T1000 (cell line): ENCODE measurements around the gene TTLL1.

ENCODE experiments used
- DNase-seq: peaks from one replicate; lab custom pipeline; 2025; ENCODE audit warnings: mixed read lengths; lab: John Stamatoyannopoulos, UW

The TTLL1 gene

DNA sequence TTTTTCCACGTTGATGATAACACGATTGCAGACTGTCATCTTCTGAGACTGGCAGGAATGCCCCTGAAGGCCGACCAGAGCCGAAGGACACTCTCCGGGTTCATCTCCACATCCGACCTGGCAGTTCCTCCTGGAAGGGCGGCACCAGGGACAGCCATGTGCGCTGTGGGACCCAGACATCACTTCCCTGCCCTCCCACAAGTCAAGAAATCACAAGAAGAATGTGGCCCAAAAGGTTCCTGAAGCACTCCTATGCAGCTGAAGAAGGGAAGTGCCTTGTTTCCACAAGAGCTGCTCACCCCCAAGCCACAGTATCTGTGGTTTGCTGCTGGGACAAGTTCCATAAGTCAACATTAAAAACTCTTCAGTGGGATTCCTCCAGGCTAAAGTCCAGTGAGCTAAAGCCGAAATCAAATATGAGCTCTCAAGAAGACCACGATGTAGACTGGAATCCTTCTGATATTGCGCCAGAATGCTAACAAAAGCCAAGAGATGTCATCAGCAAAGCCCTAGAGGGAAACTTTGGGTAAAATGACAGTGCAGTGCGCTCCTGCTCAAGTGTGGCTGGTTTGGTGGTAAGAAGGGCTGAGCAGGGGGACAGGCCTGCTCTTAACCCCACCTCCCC is 95.4 kb downstream of the TTLL1 start:
- DNase-seq = no peak

DNA sequence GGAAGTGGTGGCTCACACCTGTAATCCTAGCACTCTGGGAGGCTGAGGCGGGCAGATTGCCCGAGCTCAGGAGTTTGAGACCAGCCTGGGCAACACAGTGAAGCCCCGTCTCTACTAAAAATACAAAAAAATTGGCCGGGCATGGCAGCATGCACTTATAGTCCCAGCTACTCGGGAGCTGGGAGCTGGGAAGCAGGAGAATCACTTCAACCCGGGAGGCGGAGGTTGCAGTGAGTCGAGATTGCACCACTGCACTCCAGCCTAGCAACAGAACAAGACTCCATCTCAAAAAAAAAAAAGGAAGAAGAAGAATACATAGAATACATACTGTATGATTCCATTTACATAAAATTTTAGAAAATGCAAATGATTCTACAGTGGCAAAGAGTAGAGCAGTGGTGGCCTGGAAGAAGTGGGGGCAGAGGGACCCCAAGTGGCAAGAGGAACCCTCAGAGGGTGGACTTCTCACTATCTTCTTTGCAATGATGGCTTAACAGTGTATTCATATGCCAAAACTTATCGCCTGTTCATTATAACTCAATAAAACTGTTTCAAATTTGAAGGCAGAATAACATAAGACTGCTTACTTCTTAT is 96.2 kb downstream of the TTLL1 start:
- DNase-seq = no peak

GRCh38 chr22:42992092-42992491 is 97.1 kb downstream of the TTLL1 start:
- no peak for DNase-seq

- DNase-seq = no peak
These were observed 98.1 kb downstream of the TTLL1 start for GRCh38 chr22:42991010-42991651.

DNA sequence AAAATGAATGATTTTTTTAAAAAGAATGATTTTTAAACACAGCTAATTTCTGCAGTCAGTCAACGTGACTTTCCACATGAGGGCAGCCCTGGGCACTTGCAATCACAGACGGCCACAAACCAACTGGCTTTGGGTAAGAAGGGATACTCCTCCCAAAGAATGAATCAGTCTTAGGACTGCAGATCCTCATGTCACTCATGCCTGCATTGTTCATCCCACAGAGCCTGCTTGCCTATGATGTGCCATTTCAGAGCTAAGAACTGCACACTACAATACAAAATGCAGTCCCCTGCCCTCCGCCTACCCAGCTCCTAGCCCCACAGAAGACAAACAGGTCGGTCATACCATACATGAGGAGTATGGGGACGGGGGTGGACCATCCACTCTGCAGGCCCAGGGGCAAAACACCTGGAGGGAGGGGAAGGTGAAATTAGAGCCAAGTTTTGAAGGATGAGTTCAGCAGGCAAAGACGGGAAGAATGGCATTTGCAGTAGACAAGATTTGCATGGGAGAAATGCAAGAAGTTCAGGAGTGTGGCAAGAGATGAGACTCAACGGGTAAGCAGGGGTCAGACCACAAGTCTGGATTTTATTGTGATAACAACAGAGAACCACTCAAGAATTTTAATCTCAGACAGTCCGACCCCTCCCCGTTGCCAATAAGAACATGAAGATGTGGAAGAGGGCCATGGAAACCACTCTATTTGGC is 98.9 kb downstream of the TTLL1 start:
- DNase-seq = peak; percentile 44
